HG03575 (cell line): ENCODE results near the gene ZNF691.

ENCODE experiments used
- ATAC-seq: cut with Tn5 transposase; IDR thresholded peaks from one replicate; pipeline ENCODE4 v1.9.1; 2021; ENCODE audit not compliant: unreplicated experiment, insufficient number of reproducible peaks, low FRiP score; ENCODE audit errors: extremely low read depth

ZNF691 gene

GRCh38 chr1:42830631-42831030 lies 15.8 kb upstream of the ZNF691 start:
- no peak for ATAC-seq

- ATAC-seq = no peak
Observed at GRCh38 chr1:42831273-42831672, 15.1 kb upstream of the ZNF691 start.

- no peak for ATAC-seq
Observed at GRCh38 chr1:42832641-42833240, 13.7 kb upstream of the ZNF691 start.

- ATAC-seq = no peak
Observed at GRCh38 chr1:42833981-42834380, 12.4 kb upstream of the ZNF691 start.

GRCh38 chr1:42834803-42835202 lies 11.6 kb upstream of the ZNF691 start:
- ATAC-seq = no peak

GRCh38 chr1:42835422-42835821 lies 11.0 kb upstream of the ZNF691 start:
- ATAC-seq = no peak

GRCh38 chr1:42837709-42838108 lies 8.7 kb upstream of the ZNF691 start:
- no peak for ATAC-seq

GRCh38 chr1:42838482-42839190 lies 7.8 kb upstream of the ZNF691 start:
- no peak for ATAC-seq

GRCh38 chr1:42841010-42841409 lies 5.4 kb upstream of the ZNF691 start:
- ATAC-seq = no peak

- ATAC-seq = no peak
Observed at GRCh38 chr1:42841440-42842147, 4.8 kb upstream of the ZNF691 start.

- no peak for ATAC-seq
Observed at GRCh38 chr1:42844592-42845140, 1.7 kb upstream of the ZNF691 start.

- no peak for ATAC-seq
Observed at GRCh38 chr1:42845193-42845592, 1.2 kb upstream of the ZNF691 start.

- no peak for ATAC-seq
Observed at GRCh38 chr1:42845866-42846256, 552 bp upstream of the ZNF691 start.

GRCh38 chr1:42847111-42847595 lies 740 bp downstream of the ZNF691 start:
- ATAC-seq = no peak

- ATAC-seq = no peak
Observed at GRCh38 chr1:42847721-42848460, 1.5 kb downstream of the ZNF691 start.

- ATAC-seq = no peak
Observed at GRCh38 chr1:42848823-42849537, 2.6 kb downstream of the ZNF691 start.

- no peak for ATAC-seq
Observed at GRCh38 chr1:42849944-42850343, 3.5 kb downstream of the ZNF691 start.

- ATAC-seq = no peak
Observed at GRCh38 chr1:42851420-42851819, 5.0 kb downstream of the ZNF691 start.
